BJ (cell line): ENCODE data around the gene GANAB. TPM values are rescaled to one million over a fixed set of nuclear protein-coding genes. Genes with fewer than 3 reads are reported as not detected.
A peak's percentile ranks its signal among the peaks of the same experiment; 100 is the strongest.
"Not testable (repeated sequence)": the region's sequence is repeated elsewhere in the genome, so short reads cannot be mapped to it uniquely, and the experiment has no call there.

Source experiments
- CTCF ChIA-PET: fragments of 350-600 bp; formaldehyde crosslinking; extraction: SDS; loops from one replicate; lab custom pipeline; 2021; ENCODE audit warnings: antibody characterized with exemption, inconsistent platforms; lab: Yijun Ruan, JAX
- POLR2A ChIA-PET: fragments of 300-600 bp; sonication (Branson Sonifier 250); formaldehyde crosslinking; extraction: SDS; loops from one replicate; lab custom pipeline; 2021; ENCODE audit warnings: antibody characterized with exemption; lab: Charles Lee
- DNase-seq: peaks from one replicate; pipeline ENCODE4 v3.0.0-alpha.2; 2011; ENCODE audit warnings: low read depth
- H3K27me3 ChIP-seq: 2 replicates; pipeline ENCODE4 v1.6.0; 2011; ENCODE audit warnings: low read length; ENCODE audit not compliant: control insufficient read depth, insufficient read depth
- H3K36me3 ChIP-seq: 2 replicates; pipeline ENCODE4 v1.5.1; 2011; ENCODE audit warnings: low read length; ENCODE audit not compliant: control insufficient read depth, insufficient read depth
- H3K4me3 ChIP-seq: 2 replicates; pipeline ENCODE4 v1.5.1; 2011; ENCODE audit warnings: low read depth, mild to moderate bottlenecking, control low read depth, low read length
- CTCF ChIP-seq: IDR thresholded peaks from 2 replicates; pipeline ENCODE4 v1.5.1; 2011; ENCODE audit warnings: low read depth, mild to moderate bottlenecking, control low read depth, inconsistent platforms, low read length, moderate library complexity; ENCODE audit not compliant: insufficient read depth
- polyA plus RNA-seq: library from polyadenylated mRNA; depleted of rRNA; stranded (reverse); fragments of >200 nt; gene quantifications from 2 replicates; pipeline ENCODE4 v1.2.3, GENCODE V29; 2011

The GANAB gene
- polyA plus RNA-seq, 1 experiment, result 463 TPM

- CTCF ChIA-PET, result interaction anchor here (0.7 to 4.0 kb wide), 8 partner anchors 8 to 226 kb away, joined by 3 to 26 read pairs (median 3); partner anchors contain the start of genes C11orf98, CSKMT, EML3 and ROM1
- Histone ChIP-seq H3K27me3 (no peaks in the 10 kb centered on the region), H3K4me3 (peak within 1 kb of the TSS; percentile 54), H3K36me3 (peaks cover 19% of the 10 kb centered on the region)
- peak; percentile 90 for DNase-seq
- TF ChIP-seq CTCF, result no peak
- POLR2A ChIA-PET, result interaction anchor here (0.6 to 2.2 kb wide), 4 partner anchors 31 to 241 kb away, joined by 4 to 11 read pairs (median 6); partner anchors contain the start of genes C11orf98, CSKMT and INTS5
These were observed 24.6 kb downstream of the GANAB start, which contains the start of gene B3GAT3 for GRCh38 chr11:62621567-62622470. TSS of gene B3GAT3 (minus strand) at chr11:62621986. CDS start at chr11:62621947, 39 bp downstream.

- ChIA-PET CTCF (interaction anchor here (1.0 to 4.0 kb wide), 6 partner anchors 9 to 227 kb away, joined by 3 to 26 read pairs (median 4); partner anchors contain the start of genes C11orf98, CSKMT, EML3 and ROM1), POLR2A (interaction anchor here (0.6 to 2.2 kb wide), 3 partner anchors 32 to 82 kb away, joined by 4 to 11 read pairs (median 6); partner anchors contain the start of genes C11orf98, CSKMT and INTS5)
- H3K4me3 ChIP-seq, result peak overlapping the region; percentile 54
- no peak for DNase-seq
- peaks cover 14% of the 10 kb centered on the region for H3K36me3 ChIP-seq
- no peak for TF ChIP-seq CTCF
- H3K27me3 ChIP-seq, result no peaks in the 10 kb centered on the region
These were observed 25.3 kb downstream of the GANAB start for GRCh38 chr11:62621027-62621566.

- POLR2A ChIA-PET, result interaction anchor here (0.6 kb wide), 1 partner anchor 73 kb away, joined by 4 read pairs; no protein-coding TSS in a partner anchor
- H3K36me3 ChIP-seq, CTCF ChIA-PET, H3K4me3 ChIP-seq, H3K27me3 ChIP-seq, DNase-seq: not testable (repeated sequence)
These were observed 29.5 kb downstream of the GANAB start for GRCh38 chr11:62616957-62617356.

GRCh38 chr11:62615521-62615920 is 30.9 kb downstream of the GANAB start:
- CTCF ChIA-PET, result no interaction called here
- no peak overlapping the region for H3K4me3 ChIP-seq

GRCh38 chr11:62614275-62614674 is 32.1 kb downstream of the GANAB start:
- POLR2A ChIA-PET, result no interaction called here
- Histone ChIP-seq H3K27me3 (no peaks in the 10 kb centered on the region), H3K36me3 (peaks cover 12% of the 10 kb centered on the region), H3K4me3 (no peak overlapping the region)
- DNase-seq, result no peak
- TF ChIP-seq CTCF, result no peak
- CTCF ChIA-PET, result no interaction called here

More at GRCh38 chr11:62615521-62615920, 30.9 kb downstream of the GANAB start:
- POLR2A ChIA-PET, result no interaction called here
- no peaks in the 10 kb centered on the region for H3K27me3 ChIP-seq
- no peak for DNase-seq
- TF ChIP-seq CTCF, result no peak
- peaks cover 9% of the 10 kb centered on the region for H3K36me3 ChIP-seq
